Immature natural killer cell (primary cell): Measurements from ENCODE around the gene ARHGEF10L. TPM values are rescaled to one million over a fixed set of nuclear protein-coding genes. Genes with fewer than 3 reads are reported as not detected.
"Not testable (repeated sequence)": the region's sequence is repeated elsewhere in the genome, so short reads cannot be mapped to it uniquely, and the experiment has no call there.

ENCODE experiments used
- DNase-seq, 3 donors: peaks; one replicate each; pipeline ENCODE4 v3.0.0; 2022; ENCODE audit warnings: mixed read lengths in 1 of 3
- H3K27ac Mint-ChIP-seq, 6 donors: one replicate each; pipeline ENCODE4 v1.8.0; 2020; ENCODE audit warnings: mixed read lengths in 6 of 6, mild to moderate bottlenecking in 5 of 6, inconsistent platforms in 4 of 6, moderate library complexity in 3 of 6
- H3K27me3 Mint-ChIP-seq, 3 donors: one replicate each; pipeline ENCODE4 v1.8.0; 2020 to 2021; ENCODE audit warnings: low read depth in 3 of 3, mild to moderate bottlenecking in 3 of 3, mixed read lengths in 3 of 3, moderate library complexity in 3 of 3, inconsistent platforms in 1 of 3
- H3K36me3 Mint-ChIP-seq, 3 donors: one replicate each; pipeline ENCODE4 v1.8.0; 2020; ENCODE audit warnings: mixed read lengths in 3 of 3, inconsistent platforms in 2 of 3, mild to moderate bottlenecking in 2 of 3
- H3K4me1 Mint-ChIP-seq, 2 donors: one replicate each; pipeline ENCODE4 v1.8.0; 2020; ENCODE audit warnings: inconsistent platforms in 2 of 2, mild to moderate bottlenecking in 2 of 2, mixed read lengths in 2 of 2, moderate library complexity in 1 of 2
- H3K4me3 Mint-ChIP-seq, 5 donors: one replicate each; pipeline ENCODE4 v1.8.0; 2020; ENCODE audit warnings: mild to moderate bottlenecking in 5 of 5, mixed read lengths in 5 of 5, inconsistent platforms in 3 of 5, moderate library complexity in 3 of 5
- H3K9me3 Mint-ChIP-seq, 6 donors: one replicate each; pipeline ENCODE4 v1.8.0; 2020; ENCODE audit warnings: mild to moderate bottlenecking in 6 of 6, mixed read lengths in 6 of 6, inconsistent platforms in 4 of 6, moderate library complexity in 3 of 6
- polyA plus RNA-seq, 3 donors: library from polyadenylated mRNA; unstranded; fragments of 300-500 nt; fragmentation: Illumina TruSeq; gene quantifications; one replicate each; pipeline ENCODE4 v1.2.3, GENCODE V29; 2021

Gene ARHGEF10L, protein sequence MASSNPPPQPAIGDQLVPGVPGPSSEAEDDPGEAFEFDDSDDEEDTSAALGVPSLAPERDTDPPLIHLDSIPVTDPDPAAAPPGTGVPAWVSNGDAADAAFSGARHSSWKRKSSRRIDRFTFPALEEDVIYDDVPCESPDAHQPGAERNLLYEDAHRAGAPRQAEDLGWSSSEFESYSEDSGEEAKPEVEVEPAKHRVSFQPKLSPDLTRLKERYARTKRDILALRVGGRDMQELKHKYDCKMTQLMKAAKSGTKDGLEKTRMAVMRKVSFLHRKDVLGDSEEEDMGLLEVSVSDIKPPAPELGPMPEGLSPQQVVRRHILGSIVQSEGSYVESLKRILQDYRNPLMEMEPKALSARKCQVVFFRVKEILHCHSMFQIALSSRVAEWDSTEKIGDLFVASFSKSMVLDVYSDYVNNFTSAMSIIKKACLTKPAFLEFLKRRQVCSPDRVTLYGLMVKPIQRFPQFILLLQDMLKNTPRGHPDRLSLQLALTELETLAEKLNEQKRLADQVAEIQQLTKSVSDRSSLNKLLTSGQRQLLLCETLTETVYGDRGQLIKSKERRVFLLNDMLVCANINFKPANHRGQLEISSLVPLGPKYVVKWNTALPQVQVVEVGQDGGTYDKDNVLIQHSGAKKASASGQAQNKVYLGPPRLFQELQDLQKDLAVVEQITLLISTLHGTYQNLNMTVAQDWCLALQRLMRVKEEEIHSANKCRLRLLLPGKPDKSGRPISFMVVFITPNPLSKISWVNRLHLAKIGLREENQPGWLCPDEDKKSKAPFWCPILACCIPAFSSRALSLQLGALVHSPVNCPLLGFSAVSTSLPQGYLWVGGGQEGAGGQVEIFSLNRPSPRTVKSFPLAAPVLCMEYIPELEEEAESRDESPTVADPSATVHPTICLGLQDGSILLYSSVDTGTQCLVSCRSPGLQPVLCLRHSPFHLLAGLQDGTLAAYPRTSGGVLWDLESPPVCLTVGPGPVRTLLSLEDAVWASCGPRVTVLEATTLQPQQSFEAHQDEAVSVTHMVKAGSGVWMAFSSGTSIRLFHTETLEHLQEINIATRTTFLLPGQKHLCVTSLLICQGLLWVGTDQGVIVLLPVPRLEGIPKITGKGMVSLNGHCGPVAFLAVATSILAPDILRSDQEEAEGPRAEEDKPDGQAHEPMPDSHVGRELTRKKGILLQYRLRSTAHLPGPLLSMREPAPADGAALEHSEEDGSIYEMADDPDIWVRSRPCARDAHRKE (N-terminal part only)
- under 1 TPM in 2 of 3 donors, not detected in 1; 0.17 to 0.20 TPM for polyA plus RNA-seq

DNA sequence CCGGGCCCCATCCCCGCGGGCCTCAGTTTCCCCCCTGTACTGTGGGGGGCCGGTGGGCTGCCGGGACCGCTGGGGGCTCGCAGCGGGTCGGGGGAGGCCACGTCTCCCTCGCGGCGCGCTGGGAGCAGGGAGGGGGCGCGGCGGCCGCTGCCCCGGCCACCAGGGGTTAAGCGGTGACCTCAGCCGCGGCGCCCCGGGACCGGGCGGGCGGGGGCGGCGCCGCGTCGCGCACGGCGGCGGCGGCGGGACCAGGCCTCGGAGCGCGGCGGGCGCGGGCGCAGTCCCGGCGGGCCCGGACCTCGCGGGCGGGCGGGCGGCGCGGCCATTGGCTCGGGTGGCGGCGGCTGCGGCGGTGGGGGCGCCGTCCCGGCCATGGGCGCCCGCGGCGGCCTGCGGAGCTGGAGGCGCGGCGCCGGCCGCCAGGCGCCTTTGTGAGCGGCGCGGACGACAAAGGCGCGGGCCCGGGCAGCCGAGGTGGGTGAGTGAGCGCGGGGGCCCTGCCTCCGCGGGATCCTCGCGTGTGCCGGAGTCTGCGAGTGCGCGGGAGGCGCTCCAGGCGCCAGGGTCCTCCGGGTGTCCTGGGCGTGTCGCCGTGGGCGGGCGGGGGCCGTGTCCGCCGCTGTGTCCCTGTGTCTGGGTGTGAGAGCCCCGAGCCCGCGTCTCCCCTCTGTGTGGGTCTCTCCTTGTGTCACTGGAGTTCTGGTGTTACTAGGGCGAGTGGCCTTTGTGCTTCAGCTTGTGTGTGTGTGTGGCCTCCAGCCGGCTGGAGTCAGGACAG is at the start of gene ARHGEF10L:
ARHGEF10L (plus strand) TSS at position 222 of the 778 bp plus-strand sequence. CDS start 40,898 bp downstream, outside the sequence.
- Mint-ChIP-seq H3K4me1 (peaks cover 0 to 7% of the 10 kb centered on the region in 2 donors), H3K4me3 (peak within 1 kb of the TSS in 2 of 5 donors; percentile 14 to 53), H3K27ac (no peak within 1 kb of the TSS), H3K36me3 (peaks cover 0 to 4% (median 0%) of the 10 kb centered on the region in 3 donors), H3K9me3 (no peaks in the 10 kb centered on the region), H3K27me3 (peaks cover 6 to 26% (median 8%) of the 10 kb centered on the region in 3 donors)
- no peak for DNase-seq

DNA sequence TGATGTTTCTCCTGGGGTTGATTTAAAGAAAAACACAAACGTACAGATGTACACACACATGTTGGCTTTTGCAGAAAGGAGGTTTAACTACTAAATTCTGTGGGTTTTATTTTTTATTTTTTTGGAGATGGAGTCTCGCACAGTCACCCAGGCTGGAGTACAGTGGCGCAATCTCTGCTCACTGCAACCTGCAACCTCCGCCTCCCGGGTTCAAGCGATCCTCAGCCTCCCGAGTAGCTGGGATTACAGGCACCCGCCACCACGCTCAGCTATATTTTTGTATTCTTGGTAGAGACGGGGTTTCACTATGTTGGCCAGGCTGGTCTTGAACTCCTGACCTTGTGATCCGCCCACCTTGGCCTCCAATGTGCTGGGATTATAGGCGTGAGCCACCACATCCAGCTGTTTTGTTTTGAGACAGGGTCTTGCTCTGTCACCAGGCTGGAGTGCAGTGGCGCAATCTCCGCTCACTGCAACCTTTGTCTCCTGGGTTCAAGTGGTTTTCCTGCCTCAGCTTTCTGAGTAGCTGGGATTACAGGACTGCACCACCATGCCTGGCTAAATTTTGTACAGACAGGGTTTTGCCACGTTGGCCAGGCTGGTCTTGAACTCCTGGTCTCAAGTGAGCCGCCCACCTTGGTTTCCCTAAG is 49.6 kb upstream of the ARHGEF10L start:
- not testable (repeated sequence) for DNase-seq, H3K36me3 Mint-ChIP-seq, H3K9me3 Mint-ChIP-seq, H3K4me3 Mint-ChIP-seq, H3K4me1 Mint-ChIP-seq, H3K27ac Mint-ChIP-seq
- peaks cover 1 to 13% (median 4%) of the 10 kb centered on the region in 3 donors for H3K27me3 Mint-ChIP-seq

DNA sequence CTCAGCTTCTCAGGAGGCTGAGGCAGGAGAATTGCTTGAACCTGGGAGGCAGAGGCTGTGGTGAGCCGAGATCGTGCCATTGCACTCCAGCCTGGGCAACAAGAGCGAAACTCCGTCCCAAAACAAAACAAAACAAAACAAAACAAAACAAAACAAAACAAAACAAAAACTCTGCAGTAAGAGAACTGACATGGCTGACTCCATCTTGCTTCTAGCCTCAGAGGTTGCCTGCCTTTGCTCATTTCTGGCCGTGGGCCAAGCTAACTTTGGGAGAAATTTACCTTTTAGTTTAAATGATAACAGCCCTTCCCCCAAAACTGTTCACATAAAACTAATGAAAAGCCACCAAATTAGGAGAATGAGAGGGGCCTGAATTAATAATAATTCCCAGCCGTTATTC is 48.8 kb upstream of the ARHGEF10L start:
- not testable (repeated sequence) for H3K27me3 Mint-ChIP-seq, H3K4me1 Mint-ChIP-seq, DNase-seq, H3K4me3 Mint-ChIP-seq, H3K27ac Mint-ChIP-seq, H3K9me3 Mint-ChIP-seq, H3K36me3 Mint-ChIP-seq

DNA sequence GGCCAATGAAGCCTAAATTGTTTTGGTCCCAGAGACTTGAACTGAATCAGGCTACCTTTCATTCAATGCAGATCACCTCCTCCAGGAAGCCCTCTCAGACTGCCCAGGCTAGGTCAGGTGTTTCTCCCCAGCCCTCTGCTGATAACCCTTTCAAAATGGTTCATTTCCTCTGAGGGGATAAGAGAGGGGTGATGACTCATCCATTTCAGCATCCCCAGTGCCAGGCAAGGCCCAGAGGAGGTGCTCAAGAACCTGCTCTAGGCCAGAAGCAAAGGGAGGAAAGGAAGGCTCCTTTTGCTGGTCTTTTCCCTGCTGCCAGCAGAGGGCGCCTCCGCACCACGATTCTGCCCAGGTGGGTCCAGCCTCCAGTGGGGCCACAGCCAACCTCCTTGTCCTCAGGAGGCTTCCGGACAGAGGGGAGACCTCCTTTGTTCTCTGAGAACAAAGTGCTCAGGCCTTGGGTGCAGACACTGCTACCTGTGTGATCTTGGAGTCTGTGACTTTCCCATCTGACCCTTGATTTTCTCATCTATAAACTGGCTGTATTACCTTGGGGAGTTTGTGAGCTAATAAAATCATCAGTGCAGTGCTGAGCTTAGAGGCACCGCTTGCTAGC is 45.3 kb upstream of the ARHGEF10L start:
- Mint-ChIP-seq H3K27me3 (peaks cover 1 to 9% (median 3%) of the 10 kb centered on the region in 3 donors), H3K27ac (no peak overlapping the region), H3K4me1 (no peaks in the 10 kb centered on the region), H3K9me3 (no peaks in the 10 kb centered on the region), H3K36me3 (no peaks in the 10 kb centered on the region), H3K4me3 (no peak overlapping the region)
- peak; percentile 26 to 41 (median 30) for DNase-seq

DNA sequence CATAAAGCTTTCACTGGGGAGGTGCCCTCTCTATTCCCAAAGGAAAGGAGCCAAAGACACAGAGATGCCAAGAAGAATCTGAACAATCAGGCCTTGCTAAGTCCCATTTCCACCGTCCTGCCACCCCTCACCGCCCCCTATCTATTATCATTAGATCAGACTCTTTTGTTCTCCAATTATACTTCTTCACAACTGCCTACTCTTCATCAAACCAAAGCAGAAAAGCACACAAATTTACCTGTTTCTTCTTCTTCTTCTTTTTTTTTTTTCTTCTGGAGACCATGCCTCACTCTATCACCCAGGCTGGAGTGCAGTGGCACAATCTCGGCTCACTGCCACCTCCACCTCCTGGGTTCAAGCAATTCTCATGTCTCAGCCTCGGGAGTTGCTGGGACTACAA is 43.1 kb upstream of the ARHGEF10L start:
- Mint-ChIP-seq H3K27me3 (peaks cover 1 to 12% (median 9%) of the 10 kb centered on the region in 3 donors), H3K4me3 (no peak overlapping the region), H3K9me3 (no peaks in the 10 kb centered on the region), H3K4me1 (no peaks in the 10 kb centered on the region), H3K27ac (no peak overlapping the region), H3K36me3 (no peaks in the 10 kb centered on the region)
- no peak for DNase-seq

DNA sequence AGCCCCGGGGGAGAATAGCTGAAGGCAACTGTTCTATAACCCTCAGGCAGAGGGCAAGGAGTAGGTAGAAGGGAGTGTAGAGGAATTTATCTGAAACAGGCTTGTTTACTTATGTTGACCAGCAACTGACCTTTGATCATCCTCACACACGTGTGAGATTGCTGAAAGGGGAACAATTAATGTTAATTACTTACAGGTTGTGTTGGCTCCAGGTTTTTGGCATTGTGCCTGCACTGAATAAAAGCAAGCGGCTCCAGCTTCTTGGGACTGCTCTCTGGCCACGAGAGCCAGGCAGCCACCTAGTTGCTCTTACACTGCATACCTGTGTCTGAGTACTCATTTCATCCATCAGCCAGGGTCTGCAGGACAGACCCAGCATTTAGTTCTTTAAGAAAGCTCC is 41.3 kb upstream of the ARHGEF10L start:
- H3K27me3 Mint-ChIP-seq = peaks cover 1 to 10% (median 9%) of the 10 kb centered on the region in 3 donors
- H3K4me3 Mint-ChIP-seq = no peak overlapping the region
- no peaks in the 10 kb centered on the region for H3K36me3 Mint-ChIP-seq
- H3K4me1 Mint-ChIP-seq = no peaks in the 10 kb centered on the region
- DNase-seq = no peak
- no peaks in the 10 kb centered on the region for H3K9me3 Mint-ChIP-seq
- no peak overlapping the region for H3K27ac Mint-ChIP-seq

DNA sequence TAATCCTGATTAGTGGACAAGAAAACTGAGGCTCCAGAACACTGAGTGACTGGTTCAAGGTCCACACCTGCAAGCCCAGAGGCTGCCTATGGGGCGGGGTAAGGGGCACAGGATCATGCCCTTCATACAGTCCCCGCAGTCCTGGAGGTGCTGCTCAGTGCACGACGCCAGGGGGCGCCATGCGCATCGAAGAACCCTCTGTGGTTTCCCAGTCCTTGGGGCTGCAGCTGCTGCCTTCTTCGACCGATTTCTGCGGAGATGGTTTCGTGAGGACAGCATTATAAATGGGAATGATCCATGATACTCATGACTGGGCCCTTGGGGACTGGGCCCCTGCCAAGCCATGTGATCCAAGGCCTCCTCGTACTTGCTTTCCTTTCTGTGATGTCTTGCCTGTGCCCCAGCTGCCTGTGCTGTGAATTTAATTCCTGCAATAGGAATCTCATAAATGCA is 37.1 kb upstream of the ARHGEF10L start:
- Mint-ChIP-seq H3K36me3 (no peaks in the 10 kb centered on the region), H3K27me3 (peaks cover 0 to 11% (median 8%) of the 10 kb centered on the region in 3 donors), H3K9me3 (no peaks in the 10 kb centered on the region), H3K4me3 (no peak overlapping the region), H3K27ac (no peak overlapping the region), H3K4me1 (no peaks in the 10 kb centered on the region)
- peak in 2 of 3 donors; percentile 6 to 16 for DNase-seq

DNA sequence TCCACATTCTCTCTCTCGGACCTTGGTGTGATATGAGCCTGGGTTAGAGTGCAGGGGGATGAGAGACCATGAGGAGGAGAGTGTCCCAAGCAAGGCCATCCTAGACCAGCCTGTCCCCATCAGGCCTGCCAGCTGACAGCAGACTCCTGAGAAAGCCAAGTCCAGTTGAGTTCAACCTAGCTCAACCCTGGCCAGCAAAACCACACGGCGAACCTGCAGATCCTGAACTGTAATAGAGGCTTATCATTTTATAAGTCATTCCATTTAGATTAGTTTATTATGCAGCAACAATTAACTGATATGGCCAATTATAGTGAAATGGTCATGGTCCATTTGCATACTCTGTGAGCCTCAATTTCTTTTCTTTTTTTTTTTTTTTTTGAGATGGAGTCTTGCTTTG is 36.4 kb upstream of the ARHGEF10L start:
- Mint-ChIP-seq H3K36me3 (no peaks in the 10 kb centered on the region), H3K9me3 (no peaks in the 10 kb centered on the region), H3K4me3 (no peak overlapping the region), H3K4me1 (no peaks in the 10 kb centered on the region), H3K27ac (no peak overlapping the region), H3K27me3 (peaks cover 1 to 8% (median 8%) of the 10 kb centered on the region in 3 donors)
- no peak for DNase-seq

DNA sequence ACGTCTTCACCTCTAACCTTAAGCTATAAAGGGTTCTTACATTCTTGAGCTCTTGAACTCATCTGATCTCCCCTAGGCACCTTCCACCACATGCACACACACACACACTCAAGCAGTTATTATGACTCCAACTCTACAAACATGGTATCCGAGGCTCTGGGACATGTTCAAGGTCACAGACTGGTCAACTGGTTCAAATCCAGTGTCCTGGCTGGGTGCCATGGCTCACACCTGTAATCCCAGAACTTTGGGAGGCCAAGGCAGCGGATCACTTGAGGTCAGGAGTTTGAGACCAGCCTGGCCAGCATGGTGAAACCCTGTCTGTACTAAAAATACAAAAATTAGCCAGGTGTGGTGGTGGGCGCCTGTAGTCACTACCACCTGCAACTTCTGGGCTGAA is 32.3 kb upstream of the ARHGEF10L start:
- H3K36me3 Mint-ChIP-seq, H3K4me3 Mint-ChIP-seq, H3K27me3 Mint-ChIP-seq, H3K4me1 Mint-ChIP-seq, H3K9me3 Mint-ChIP-seq, DNase-seq: not testable (repeated sequence)
- H3K27ac Mint-ChIP-seq = peak overlapping the region in 1 of 6 donors; percentile 25

DNA sequence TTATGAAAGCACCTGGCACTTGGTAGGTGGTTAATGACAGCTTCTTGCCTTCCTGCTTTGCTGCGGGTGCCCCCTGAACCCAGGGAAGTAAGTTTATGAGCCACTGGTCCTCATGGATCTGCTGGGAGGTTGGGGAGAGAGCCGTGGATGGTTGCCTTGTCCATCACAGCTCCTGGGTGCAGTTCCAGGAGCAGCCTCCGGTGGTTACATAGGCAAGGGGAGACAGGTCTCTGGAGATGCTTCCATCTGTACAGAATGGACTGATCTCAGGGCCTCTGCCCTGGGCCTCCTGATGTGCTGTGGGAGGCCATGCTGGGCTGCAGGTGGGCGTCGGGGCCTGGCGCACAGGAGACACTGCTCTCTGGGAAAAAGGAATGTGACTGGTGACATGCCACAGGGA is 31.6 kb upstream of the ARHGEF10L start:
- Mint-ChIP-seq H3K4me3 (no peak overlapping the region), H3K27me3 (peaks cover 1 to 4% (median 3%) of the 10 kb centered on the region in 3 donors), H3K36me3 (no peaks in the 10 kb centered on the region), H3K4me1 (no peaks in the 10 kb centered on the region), H3K27ac (no peak overlapping the region), H3K9me3 (no peaks in the 10 kb centered on the region)
- DNase-seq = no peak

DNA sequence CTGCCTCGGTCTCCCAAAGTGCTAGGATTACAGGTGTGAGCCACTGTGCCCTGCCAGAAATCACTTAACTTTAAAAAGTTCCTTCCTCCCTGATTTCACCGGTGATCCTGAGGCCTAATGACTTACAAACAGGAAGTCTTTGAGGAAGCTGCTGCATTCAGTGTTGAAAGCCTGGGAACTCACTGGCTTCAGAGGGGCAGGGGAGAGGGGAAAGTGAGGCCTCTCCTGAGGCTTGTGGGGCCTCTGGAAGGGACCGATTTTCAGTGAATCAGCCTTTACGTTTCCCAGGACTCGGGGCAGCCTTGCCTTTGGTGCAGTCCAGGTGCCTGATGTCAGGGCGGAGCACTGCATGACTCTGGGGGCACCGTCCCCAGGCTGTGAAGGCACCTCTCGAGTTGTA is 30.1 kb upstream of the ARHGEF10L start:
- Mint-ChIP-seq H3K9me3 (no peaks in the 10 kb centered on the region), H3K4me1 (no peaks in the 10 kb centered on the region), H3K36me3 (no peaks in the 10 kb centered on the region), H3K27ac (no peak overlapping the region), H3K27me3 (peaks cover 1 to 4% (median 2%) of the 10 kb centered on the region in 3 donors), H3K4me3 (no peak overlapping the region)
- DNase-seq = no peak

DNA sequence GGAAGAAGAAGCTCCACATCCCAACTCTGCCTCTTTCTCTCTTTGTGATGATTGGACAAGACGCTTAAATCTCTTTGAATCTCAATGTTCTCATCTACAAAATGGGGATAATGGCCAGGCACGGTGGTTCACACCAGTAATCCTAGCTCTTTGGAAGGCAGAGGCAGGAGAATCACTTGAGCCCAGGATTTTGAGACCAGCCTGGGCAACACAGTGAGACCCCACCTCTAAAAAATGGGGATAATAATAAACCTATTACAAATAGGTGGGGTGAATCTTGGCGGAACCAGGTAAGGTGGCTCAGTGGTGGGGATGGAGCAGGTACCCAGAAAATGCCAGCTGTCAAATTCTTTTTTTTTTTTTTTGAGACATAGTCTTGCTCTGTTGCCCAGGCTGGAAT is 29.4 kb upstream of the ARHGEF10L start:
- H3K27me3 Mint-ChIP-seq = peaks cover 1 to 4% (median 2%) of the 10 kb centered on the region in 3 donors
- no peaks in the 10 kb centered on the region for H3K36me3 Mint-ChIP-seq
- no peak overlapping the region for H3K4me3 Mint-ChIP-seq
- H3K9me3 Mint-ChIP-seq = no peaks in the 10 kb centered on the region
- H3K27ac Mint-ChIP-seq = no peak overlapping the region
- H3K4me1 Mint-ChIP-seq = no peaks in the 10 kb centered on the region
- no peak for DNase-seq
